ENCODE data around the gene SERINC1. TPM values are rescaled to one million over a fixed set of nuclear protein-coding genes. Genes with fewer than 3 reads are reported as not detected.

SERINC1 gene
- total RNA-seq, 1 donor from 2014 or later = 51.3 TPM

- Mint-ChIP-seq H3K4me3 (no peak overlapping the region), H3K9me3 (peaks cover 27% of the 10 kb centered on the region), H3K36me3 (ENCODE audit: low read depth) (peaks cover 87% of the 10 kb centered on the region), H3K27me3 (ENCODE audit: low read depth) (no peaks in the 10 kb centered on the region), H3K4me1 (peaks cover 6% of the 10 kb centered on the region), H3K27ac (ENCODE audit: unreplicated experiment) (no peak overlapping the region)
- TF ChIP-seq CTCF (conservative IDR thresholded peaks at IDR 0.05) = no peak
- no peak for DNase-seq (ENCODE audit: low read depth, low spot score)
These were observed 23.2 kb upstream of the SERINC1 start for GRCh38 chr6:122494665-122495272.

GRCh38 chr6:122491919-122492555, 20.4 kb upstream of the SERINC1 start:
- no peak overlapping the region for H3K4me3 Mint-ChIP-seq
- TF ChIP-seq CTCF (conservative IDR thresholded peaks at IDR 0.05) = peak; percentile 67
- H3K36me3 Mint-ChIP-seq (ENCODE audit: low read depth) = peaks cover 68% of the 10 kb centered on the region

GRCh38 chr6:122490607-122491006, 19.0 kb upstream of the SERINC1 start:
- no peak overlapping the region for H3K27ac Mint-ChIP-seq (ENCODE audit: unreplicated experiment)
- H3K4me3 Mint-ChIP-seq = no peak overlapping the region
- no peaks in the 10 kb centered on the region for H3K27me3 Mint-ChIP-seq (ENCODE audit: low read depth)
- H3K36me3 Mint-ChIP-seq (ENCODE audit: low read depth) = peaks cover 55% of the 10 kb centered on the region
- peaks cover 9% of the 10 kb centered on the region for H3K9me3 Mint-ChIP-seq
- DNase-seq (ENCODE audit: low read depth, low spot score) = no peak
- TF ChIP-seq CTCF (conservative IDR thresholded peaks at IDR 0.05) = no peak
- peaks cover 23% of the 10 kb centered on the region for H3K4me1 Mint-ChIP-seq

More at GRCh38 chr6:122491919-122492555, 20.4 kb upstream of the SERINC1 start:
- Mint-ChIP-seq H3K27ac (ENCODE audit: unreplicated experiment) (no peak overlapping the region), H3K9me3 (peaks cover 10% of the 10 kb centered on the region), H3K27me3 (ENCODE audit: low read depth) (no peaks in the 10 kb centered on the region), H3K4me1 (peaks cover 10% of the 10 kb centered on the region)
- DNase-seq (ENCODE audit: low read depth, low spot score) = peak; percentile 40

- H3K9me3 Mint-ChIP-seq = no peaks in the 10 kb centered on the region
- peaks cover 11% of the 10 kb centered on the region for H3K36me3 Mint-ChIP-seq (ENCODE audit: low read depth)
- H3K4me3 Mint-ChIP-seq = peak overlapping the region; percentile 93
- no peaks in the 10 kb centered on the region for H3K27me3 Mint-ChIP-seq (ENCODE audit: low read depth)
- H3K4me1 Mint-ChIP-seq = peaks cover 44% of the 10 kb centered on the region
- peak overlapping the region; percentile 93 for H3K27ac Mint-ChIP-seq (ENCODE audit: unreplicated experiment)
- no peak for DNase-seq (ENCODE audit: low read depth, low spot score)
- TF ChIP-seq CTCF (conservative IDR thresholded peaks at IDR 0.05) = no peak
These were observed 13.2 kb upstream of the SERINC1 start for GRCh38 chr6:122484760-122485159.

GRCh38 chr6:122482750-122483080, 11.1 kb upstream of the SERINC1 start:
- no peak for TF ChIP-seq CTCF (conservative IDR thresholded peaks at IDR 0.05)
- Mint-ChIP-seq H3K4me3 (peak overlapping the region; percentile 99), H3K36me3 (ENCODE audit: low read depth) (peaks cover 3% of the 10 kb centered on the region), H3K27me3 (ENCODE audit: low read depth) (no peaks in the 10 kb centered on the region), H3K27ac (ENCODE audit: unreplicated experiment) (peak overlapping the region; percentile 95), H3K4me1 (peaks cover 41% of the 10 kb centered on the region), H3K9me3 (no peaks in the 10 kb centered on the region)
- DNase-seq (ENCODE audit: low read depth, low spot score) = no peak

All from neural crest cell (in vitro differentiated cells).